Colon (tissue), 2 donors: ENCODE data around the gene MAK.
"Not testable (repeated sequence)": the region's sequence is repeated elsewhere in the genome, so short reads cannot be mapped to it uniquely, and the experiment has no call there.

Source experiments
- FAIRE-seq: peaks from 2 replicates; lab custom pipeline; 2012; peaks lifted over from hg19 to GRCh38; lab: Jason Lieb, UNC
- donor health status: control.
- donor health status: control.

MAK gene

GRCh38 chr6:10854922-10855632, 16.7 kb upstream of the MAK start:
- FAIRE-seq = no peak

DNA sequence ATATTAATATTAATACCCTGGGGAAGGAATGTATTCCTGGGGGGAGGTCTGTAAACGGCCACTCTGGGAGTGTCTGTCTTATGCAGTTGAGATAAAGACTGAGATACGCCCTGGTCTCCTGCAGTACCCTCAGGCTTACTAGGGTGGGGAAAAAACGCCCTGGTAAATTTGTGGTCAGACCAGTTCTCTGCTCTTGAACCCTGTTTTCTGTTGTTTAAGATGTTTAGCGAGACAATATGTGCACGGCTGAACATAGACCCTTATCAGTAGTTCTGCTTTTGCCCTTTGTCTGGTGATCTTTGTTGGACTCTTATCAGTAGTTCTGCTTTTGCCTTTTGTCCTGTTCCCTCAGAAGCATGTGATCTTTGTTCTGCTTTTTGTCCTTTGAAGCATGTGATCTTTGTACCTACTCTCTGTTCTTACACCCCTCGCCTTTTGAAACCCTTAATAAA, 15.5 kb upstream of the MAK start:
- FAIRE-seq = not testable (repeated sequence)

DNA sequence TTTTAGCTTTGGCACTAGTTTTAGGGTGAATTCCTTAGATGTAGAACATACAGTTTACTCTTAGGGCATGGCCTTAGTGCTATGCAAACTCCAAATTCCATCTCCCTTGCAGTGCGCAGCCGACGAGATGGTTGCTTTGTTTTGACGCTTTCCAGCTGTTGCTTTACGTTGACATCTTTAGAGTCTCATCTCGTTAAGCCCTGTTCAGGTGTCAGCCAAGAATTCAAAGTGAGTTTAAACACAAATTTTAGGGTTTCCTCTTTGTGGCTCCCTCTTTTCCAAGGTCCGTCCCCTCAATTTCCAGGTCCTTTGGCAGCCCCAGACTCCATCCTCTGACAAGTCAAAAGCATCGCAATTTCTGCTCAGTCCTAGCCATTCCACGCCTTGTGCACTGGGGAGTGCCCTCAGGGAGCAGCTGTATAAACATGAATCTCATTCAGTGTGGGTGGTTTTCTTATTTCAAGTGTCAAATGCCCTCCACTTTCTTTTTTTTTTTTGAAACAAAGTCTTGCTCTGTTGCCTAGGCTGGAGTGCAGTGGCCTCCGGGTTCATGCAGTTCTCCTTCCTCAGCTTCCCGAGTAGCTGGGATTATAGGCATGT, 14.1 kb upstream of the MAK start:
- no peak for FAIRE-seq

DNA sequence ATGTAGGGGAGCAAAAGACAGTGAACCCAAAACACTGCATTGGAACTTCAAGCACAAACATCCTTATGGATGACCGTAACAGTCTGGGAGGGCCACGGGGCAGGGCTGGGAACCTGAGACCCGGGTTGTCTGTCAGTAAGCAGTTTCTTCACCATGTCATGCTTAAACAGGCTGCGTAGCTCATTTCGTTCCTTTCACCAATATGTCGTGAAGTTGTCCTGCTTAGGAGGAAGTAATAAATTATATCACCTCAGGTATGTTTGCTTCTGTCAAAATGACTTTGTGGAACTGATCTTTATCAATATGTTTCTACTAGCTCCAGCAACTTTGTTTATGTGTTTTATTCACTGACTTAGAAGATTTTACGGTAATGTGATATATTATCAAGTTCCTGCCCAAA, 12.4 kb upstream of the MAK start:
- FAIRE-seq = no peak

GRCh38 chr6:10849901-10850300, 11.6 kb upstream of the MAK start:
- no peak for FAIRE-seq

DNA sequence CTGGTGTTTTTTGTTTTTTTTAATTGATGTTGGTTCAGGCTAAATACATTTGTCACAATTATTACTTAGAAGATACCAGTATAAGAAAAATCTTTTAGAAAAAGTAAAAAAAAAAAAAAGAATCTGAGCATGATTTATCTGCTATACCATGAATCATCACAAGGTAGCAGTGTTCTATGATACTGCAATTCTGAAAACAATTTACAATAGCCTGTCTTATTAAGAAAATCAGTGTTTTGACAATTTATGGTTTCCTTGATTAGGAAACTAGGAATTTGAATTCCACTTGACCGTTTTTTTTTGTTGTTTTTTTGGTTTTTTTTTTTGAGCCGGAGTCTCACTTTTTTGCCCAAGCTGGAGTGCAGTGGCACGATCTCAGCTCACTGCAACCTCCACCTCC, 9.3 kb upstream of the MAK start:
- no peak for FAIRE-seq

- no peak for FAIRE-seq
Measured at GRCh38 chr6:10843554-10843953, 5.2 kb upstream of the MAK start.

DNA sequence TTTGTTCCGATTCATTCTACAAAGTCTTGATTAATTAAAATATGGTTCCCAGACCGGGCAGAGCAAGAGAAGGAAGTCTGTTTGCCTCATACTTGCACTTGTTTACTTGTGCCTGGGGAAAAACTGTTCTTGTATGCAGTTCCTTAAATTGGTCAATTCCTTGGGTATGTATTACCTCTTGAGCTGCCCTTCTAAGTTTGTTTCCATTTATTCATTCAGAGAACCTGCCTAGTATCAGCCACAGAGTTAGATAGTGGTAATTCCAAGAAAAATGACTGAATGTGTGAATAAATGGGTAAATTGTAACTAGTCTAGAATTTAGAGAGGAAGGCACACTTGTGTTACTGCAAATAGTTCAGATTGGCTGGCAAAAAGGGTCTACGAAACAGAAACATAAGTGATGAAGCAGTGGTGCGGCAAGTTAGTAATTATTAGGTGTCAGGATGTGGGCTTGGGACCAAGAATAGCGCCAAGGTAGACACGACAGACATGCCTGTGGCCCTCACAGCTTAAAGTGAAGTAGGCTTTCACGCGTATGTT, 525 bp upstream of the MAK start:
- no peak for FAIRE-seq

DNA sequence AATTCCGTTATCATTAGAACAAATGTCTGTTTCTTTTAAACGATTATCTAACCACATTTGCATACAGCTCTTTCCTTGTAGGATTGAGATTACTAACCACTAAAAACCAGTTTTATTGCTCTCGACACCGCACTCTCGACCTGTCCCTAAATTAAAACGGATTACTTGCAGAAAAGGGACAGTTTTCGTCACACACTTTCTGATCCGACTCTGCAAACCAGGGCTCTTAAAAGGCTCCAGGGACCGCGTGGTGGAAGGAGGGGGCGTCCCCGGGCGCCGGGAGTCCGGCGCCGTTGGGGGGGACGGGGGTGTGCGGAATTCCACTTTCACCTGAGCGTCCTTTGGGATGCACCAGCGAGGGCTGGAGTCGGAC, 731 bp downstream of the MAK start:
- no peak for FAIRE-seq

GRCh38 chr6:10837009-10837621, 1.2 kb downstream of the MAK start:
- FAIRE-seq = no peak

DNA sequence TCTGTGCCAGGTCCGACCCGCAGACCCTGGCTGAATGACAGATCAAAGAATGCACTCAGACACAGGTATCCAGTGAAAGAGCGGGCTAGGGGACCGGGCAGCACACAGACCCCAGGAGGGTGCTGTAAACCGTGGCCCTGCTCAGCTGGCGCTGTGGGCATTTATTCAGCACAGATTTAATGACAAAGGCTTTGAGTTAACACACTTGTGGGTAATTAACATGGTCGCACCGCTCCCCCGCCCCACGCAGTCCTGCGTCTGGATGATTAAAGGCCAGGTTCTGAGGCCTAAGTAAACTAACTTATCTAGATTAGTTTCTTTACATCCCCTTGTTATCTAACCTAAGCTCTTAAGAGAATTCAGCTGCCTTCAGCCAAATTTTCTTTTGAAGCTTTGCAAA, 3.5 kb downstream of the MAK start:
- FAIRE-seq = no peak

DNA sequence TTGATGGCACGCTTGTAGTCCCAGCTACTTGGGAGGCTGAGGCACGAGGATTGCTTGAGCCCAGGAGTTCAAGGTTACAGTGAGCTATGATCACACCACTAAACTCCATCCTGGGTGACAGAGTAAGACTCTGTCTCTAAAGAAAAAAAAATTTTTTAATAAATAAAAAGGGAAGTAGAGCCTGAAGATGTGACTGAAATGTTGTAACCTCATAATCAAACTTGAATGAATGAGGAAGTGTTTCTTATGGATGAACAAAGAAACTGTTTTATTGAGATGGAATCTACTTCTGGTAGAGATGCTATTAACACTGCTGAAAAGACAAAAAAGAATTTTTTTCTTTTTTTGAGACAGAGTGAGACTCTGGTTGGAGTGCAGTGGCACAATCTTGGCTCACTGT, 6.7 kb downstream of the MAK start:
- FAIRE-seq = no peak

DNA sequence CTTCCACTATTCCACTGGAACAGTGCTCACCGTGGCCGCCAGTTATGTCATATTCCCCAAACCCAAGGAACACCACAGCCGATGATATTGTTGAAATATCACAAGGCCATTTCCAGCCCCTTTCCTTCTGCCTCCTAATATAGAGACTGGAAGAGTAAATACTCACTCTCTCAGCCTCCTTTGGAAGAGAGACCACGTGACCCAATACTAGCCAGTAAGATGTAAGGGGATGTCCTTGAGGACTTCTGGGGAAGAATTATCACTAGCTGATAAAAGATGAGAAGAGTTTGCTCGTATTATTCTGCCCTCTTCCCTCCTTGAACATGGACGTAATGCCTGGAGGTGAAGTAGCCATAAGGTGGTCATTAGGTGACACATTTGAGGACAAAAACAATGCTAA, 13.5 kb downstream of the MAK start:
- FAIRE-seq = no peak

DNA sequence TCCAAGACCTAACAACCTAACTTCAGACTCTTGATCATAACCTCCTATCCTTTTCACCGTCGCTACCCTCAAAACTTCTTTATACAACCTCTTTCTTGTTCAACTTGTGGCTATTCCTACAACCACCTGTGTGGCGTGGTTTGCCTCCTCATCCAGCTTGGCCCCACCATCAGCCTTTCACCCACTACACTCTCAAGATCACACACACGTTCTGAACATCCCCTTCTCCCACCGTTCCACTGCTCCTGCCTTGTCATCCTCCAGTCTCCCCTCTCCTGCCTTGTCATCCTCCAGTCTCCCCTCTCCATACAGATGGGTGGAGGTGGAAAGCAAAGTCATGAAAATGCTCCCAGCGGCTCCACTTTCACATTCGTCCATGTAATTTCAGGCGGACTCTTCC, 14.0 kb downstream of the MAK start:
- FAIRE-seq = no peak

- FAIRE-seq = not testable (repeated sequence)
Measured at GRCh38 chr6:10814176-10814575, 24.2 kb downstream of the MAK start.

DNA sequence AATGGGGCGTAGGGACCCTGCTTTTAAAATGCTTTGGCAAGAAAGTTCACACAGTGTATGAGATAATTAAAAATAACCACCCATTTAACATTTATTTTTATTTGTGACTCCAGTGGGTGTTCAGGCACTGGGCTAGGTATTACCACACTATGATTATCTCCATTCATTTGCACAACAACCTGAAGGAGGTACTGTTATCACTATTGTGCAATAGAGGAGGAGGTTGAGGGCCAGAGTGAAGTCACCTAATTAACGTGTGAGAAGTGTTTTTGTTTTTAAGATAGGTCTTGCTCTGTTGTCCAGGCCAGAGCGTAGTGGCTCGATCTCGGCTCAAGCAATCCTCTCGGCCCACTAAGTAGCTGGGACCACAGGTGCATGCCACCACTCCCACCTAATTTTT, 29.2 kb downstream of the MAK start:
- no peak for FAIRE-seq

DNA sequence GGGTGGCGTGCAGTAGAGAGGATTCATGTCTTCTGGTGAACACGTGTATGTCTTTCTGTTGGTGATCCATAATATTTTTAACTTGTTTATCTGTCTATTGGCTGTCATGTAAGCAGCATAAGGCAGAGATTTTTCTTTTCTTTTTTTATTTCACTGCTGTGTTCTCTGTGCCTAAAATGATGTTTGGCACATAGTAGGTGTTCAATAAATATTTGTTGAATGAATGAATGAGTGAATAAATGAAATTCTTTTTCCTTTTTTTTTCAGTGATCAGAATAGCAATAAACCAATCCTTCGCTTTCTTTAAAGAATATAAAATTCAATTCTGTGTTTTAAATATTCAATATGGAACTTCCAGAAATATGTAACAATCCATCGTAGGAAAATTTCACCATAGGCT, 30.0 kb downstream of the MAK start:
- FAIRE-seq = no peak

DNA sequence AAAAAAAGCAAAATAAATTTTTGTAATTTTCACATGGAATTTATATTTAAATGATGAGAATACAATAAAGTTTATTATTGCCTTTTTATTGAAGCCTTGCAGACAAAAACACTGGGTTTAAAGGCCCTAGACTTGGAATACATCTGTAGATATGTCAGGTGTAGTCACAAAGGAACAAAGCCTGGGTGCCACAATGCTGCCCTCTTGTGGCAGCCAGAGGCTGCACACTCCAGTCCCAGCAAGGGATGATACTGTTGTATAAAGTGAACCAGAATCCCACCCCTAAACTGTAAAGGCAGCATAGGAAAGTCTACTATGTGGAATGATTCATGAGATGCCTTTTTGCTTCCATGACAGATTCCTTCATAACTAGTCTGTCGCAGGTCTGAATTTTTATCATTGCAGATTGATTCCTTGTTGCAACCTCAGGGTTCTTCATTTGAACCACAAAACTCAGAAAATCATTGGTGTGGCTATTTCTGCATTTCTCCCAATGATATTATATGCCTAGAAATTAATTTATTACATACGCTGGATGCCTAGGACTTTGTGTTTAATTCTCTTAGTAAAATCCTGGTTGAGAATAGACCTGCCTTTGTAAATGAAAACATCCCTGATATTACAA, 37.0 kb downstream of the MAK start:
- peak; percentile 55 for FAIRE-seq

GRCh38 chr6:10800810-10801209, 37.5 kb downstream of the MAK start:
- FAIRE-seq = no peak

GRCh38 chr6:10794239-10794638, 44.1 kb downstream of the MAK start:
- no peak for FAIRE-seq

- no peak for FAIRE-seq
Measured at GRCh38 chr6:10793695-10794094, 44.6 kb downstream of the MAK start.

GRCh38 chr6:10793035-10793434, 45.3 kb downstream of the MAK start:
- no peak for FAIRE-seq

DNA sequence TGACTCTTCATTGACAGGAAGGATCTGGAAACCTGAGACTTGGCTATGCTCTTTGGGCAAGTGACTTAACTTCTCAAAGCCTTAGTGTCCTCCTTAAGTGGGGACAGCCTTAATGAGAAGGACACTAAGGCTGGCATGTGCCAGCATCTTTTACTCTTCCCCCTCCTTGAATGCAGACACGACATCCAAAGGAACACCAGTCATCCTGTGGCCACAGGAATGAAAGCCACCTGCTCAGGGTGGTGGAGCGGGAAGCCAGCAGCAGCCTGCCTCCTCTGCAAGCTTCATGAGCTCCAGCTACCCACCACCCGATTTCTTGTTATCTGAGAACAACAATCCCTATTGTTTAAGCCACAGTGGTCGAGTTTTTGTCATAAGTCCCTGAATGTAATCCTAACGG, 46.2 kb downstream of the MAK start:
- FAIRE-seq = no peak
